HepG2 (cell line): ENCODE data around the gene TRNP1. TPM values are rescaled to one million over a fixed set of nuclear protein-coding genes. Genes with fewer than 3 reads are reported as not detected.
A peak's percentile ranks its signal among the peaks of the same experiment; 100 is the strongest.

Source experiments
- ATF4 ChIP-seq, 2 experiments: fragments of 450-650 bp in 1 of 2; sonication (generic) in 1 of 2; formaldehyde crosslinking; IDR thresholded peaks; 2 replicates each; pipeline versions ENCODE4 v1.5.0 to v1.8.0; 2020 to 2022; ENCODE audit warnings: mild to moderate bottlenecking in 1 of 2, missing genetic modification reagents in 1 of 2
- BCLAF1 ChIP-seq: fragments of 450-650 bp; IDR thresholded peaks from 2 replicates; pipeline ENCODE4 v1.6.1; 2017; ENCODE audit warnings: mild to moderate bottlenecking
- BRD4 ChIP-seq: sonication (generic); formaldehyde crosslinking; IDR thresholded peaks from 2 replicates; pipeline ENCODE4 v1.4.0; 2020; ENCODE audit warnings: missing genetic modification reagents
- CREB1 ChIP-seq, 2 experiments: fragments of 450-650 bp in 1 of 2; IDR thresholded peaks; 2 replicates each; pipeline ENCODE4 v1.6.1; 2016 to 2017; ENCODE audit warnings: control low read depth in 1 of 2, mild to moderate bottlenecking in 1 of 2, missing compliant biosample characterization in 1 of 2, missing genetic modification characterization in 1 of 2
- DPF2 ChIP-seq: sonication (generic); formaldehyde crosslinking; IDR thresholded peaks from 2 replicates; pipeline ENCODE4 v1.4.0; 2020; ENCODE audit warnings: mild to moderate bottlenecking, low read depth, missing genetic modification reagents, borderline replicate concordance
- HOXA5 ChIP-seq: sonication (generic); formaldehyde crosslinking; IDR thresholded peaks from 2 replicates; pipeline ENCODE4 v1.4.0; 2020; ENCODE audit warnings: missing genetic modification reagents
- KAT7 ChIP-seq: IDR thresholded peaks from 2 replicates; pipeline ENCODE4 v1.6.1; 2018; ENCODE audit warnings: borderline replicate concordance, missing compliant biosample characterization
- MEF2D ChIP-seq: sonication (generic); formaldehyde crosslinking; IDR thresholded peaks from 2 replicates; pipeline ENCODE4 v1.5.1; 2020; ENCODE audit warnings: mild to moderate bottlenecking, missing genetic modification reagents
- NFKB2 ChIP-seq: sonication (generic); formaldehyde crosslinking; IDR thresholded peaks from 2 replicates; pipeline ENCODE4 v1.4.0; 2020; ENCODE audit warnings: missing genetic modification reagents, borderline replicate concordance
- POLR2G ChIP-seq: fragments of 200-400 bp; formaldehyde crosslinking; IDR thresholded peaks from 2 replicates; pipeline ENCODE4 v1.6.1; 2018; ENCODE audit warnings: mild to moderate bottlenecking, low read depth, low read length, moderate library complexity
- PTBP1 ChIP-seq: fragments of 200-400 bp; formaldehyde crosslinking; IDR thresholded peaks from 2 replicates; pipeline ENCODE4 v1.6.1; 2018; ENCODE audit warnings: low read length, low read depth; ENCODE audit not compliant: poor library complexity, severe bottlenecking
- RBFOX2 ChIP-seq: fragments of 200-400 bp; formaldehyde crosslinking; IDR thresholded peaks from 2 replicates; pipeline ENCODE4 v1.6.1; 2017; ENCODE audit warnings: low read depth, mild to moderate bottlenecking, low read length
- REXO4 ChIP-seq: sonication (generic); formaldehyde crosslinking; IDR thresholded peaks from 2 replicates; pipeline ENCODE4 v1.8.0; 2022; ENCODE audit warnings: missing genetic modification reagents, mild to moderate bottlenecking, borderline replicate concordance
- ZFP36L2 ChIP-seq: sonication (generic); formaldehyde crosslinking; IDR thresholded peaks from 2 replicates; pipeline ENCODE4 v1.4.0; 2020; ENCODE audit warnings: missing genetic modification reagents
- ZNF543 ChIP-seq: sonication (generic); formaldehyde crosslinking; IDR thresholded peaks from 2 replicates; pipeline ENCODE4 v1.4.0; 2020; ENCODE audit warnings: mild to moderate bottlenecking, missing genetic modification reagents
- ZNF556 ChIP-seq: sonication (generic); formaldehyde crosslinking; IDR thresholded peaks from 2 replicates; pipeline ENCODE4 v1.4.0; 2020; ENCODE audit warnings: mild to moderate bottlenecking, missing genetic modification reagents, borderline replicate concordance
- ZNF678 ChIP-seq: sonication (generic); formaldehyde crosslinking; IDR thresholded peaks from 2 replicates; pipeline ENCODE4 v1.4.0; 2020; ENCODE audit warnings: mild to moderate bottlenecking, missing genetic modification reagents
- ZNF792 ChIP-seq: IDR thresholded peaks from 2 replicates; pipeline ENCODE4 v1.6.1; 2016
- ZXDC ChIP-seq: sonication (generic); formaldehyde crosslinking; IDR thresholded peaks from 2 replicates; pipeline ENCODE4 v1.5.0; 2020; ENCODE audit warnings: mild to moderate bottlenecking, missing genetic modification reagents
- polyA plus RNA-seq, 8 experiments: library from polyadenylated mRNA; depleted of rRNA in 3 of 8; stranded (reverse) in 7 of 8; unstranded in 1 of 8; fragments of >200 nt; fragmentation: Illumina TruSeq in 4 of 8; extraction: Trizol in 4 of 8; gene quantifications; 2 replicates each; pipeline versions ENCODE4 v1.2.1 to v1.2.3, GENCODE V29; 2011 to 2016; ENCODE audit warnings: low read depth in 4 of 8, missing spikeins in 1 of 8, mixed read lengths in 1 of 8; ENCODE audit not compliant: insufficient read depth in 1 of 8
- total RNA-seq, 5 experiments: library from RNA; depleted of rRNA; stranded (reverse); fragments of >200 nt; fragmentation: Illumina TruSeq; extraction: Trizol; gene quantifications; 2 replicates each; pipeline ENCODE4 v1.2.3, GENCODE V29; 2016; ENCODE audit warnings: low read depth in 1 of 5
- TF ChIP-seq, protein P1 (sequence below): sonication (generic); formaldehyde crosslinking; IDR thresholded peaks from 2 replicates; pipeline ENCODE4 v1.5.0; 2020; ENCODE audit warnings: missing genetic modification reagents
- TF ChIP-seq, protein P2 (sequence below): sonication (generic); formaldehyde crosslinking; IDR thresholded peaks from 2 replicates; pipeline ENCODE4 v1.5.0; 2020; ENCODE audit warnings: missing genetic modification reagents, mild to moderate bottlenecking, borderline replicate concordance

The TRNP1 gene
- total and polyA plus RNA-seq, 2 of the 13 experiments (the other 11 are each of a cell fraction or from before 2014, with no cell fraction given) = 42.0 to 158 TPM

- TF ChIP-seq, protein P1, sequence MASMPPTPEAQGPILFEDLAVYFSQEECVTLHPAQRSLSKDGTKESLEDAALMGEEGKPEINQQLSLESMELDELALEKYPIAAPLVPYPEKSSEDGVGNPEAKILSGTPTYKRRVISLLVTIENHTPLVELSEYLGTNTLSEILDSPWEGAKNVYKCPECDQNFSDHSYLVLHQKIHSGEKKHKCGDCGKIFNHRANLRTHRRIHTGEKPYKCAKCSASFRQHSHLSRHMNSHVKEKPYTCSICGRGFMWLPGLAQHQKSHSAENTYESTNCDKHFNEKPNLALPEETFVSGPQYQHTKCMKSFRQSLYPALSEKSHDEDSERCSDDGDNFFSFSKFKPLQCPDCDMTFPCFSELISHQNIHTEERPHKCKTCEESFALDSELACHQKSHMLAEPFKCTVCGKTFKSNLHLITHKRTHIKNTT (CRISPR knock-in tag) = no peak
- no peak for TF ChIP-seq ZXDC (CRISPR knock-in tag)
- no peak for TF ChIP-seq BCLAF1
- peak; percentile 82 for TF ChIP-seq POLR2G
- 0 out of 2 replicates have a peak, but pooled peaks have one; percentile 60 for TF ChIP-seq ZNF678
- TF ChIP-seq PTBP1 = no peak
- no peak for TF ChIP-seq MEF2D (CRISPR knock-in tag)
- no peak for TF ChIP-seq ZFP36L2
- peak; percentile 57; the same call in 1 of the 2 replicates for TF ChIP-seq NFKB2
- TF ChIP-seq CREB1 (IDR thresholded peaks at IDR 0.05) = peak; percentile 45; the same call in 1 of the 2 replicates
- peak; percentile 22; the same call in 1 of the 2 replicates for TF ChIP-seq CREB1 (CRISPR knock-in tag; IDR thresholded peaks at IDR 0.05)
- peak; percentile 59; the same call in 1 of the 2 replicates for TF ChIP-seq KAT7 (CRISPR knock-in tag)
- TF ChIP-seq ZNF543 (CRISPR knock-in tag) = peak; percentile 78; the same call in 1 of the 2 replicates
- TF ChIP-seq ZNF556 (CRISPR knock-in tag) = peak; percentile 43; the same call in 1 of the 2 replicates
- TF ChIP-seq ZNF792 (CRISPR knock-in tag) = peak; percentile 51; the same call in 1 of the 2 replicates
- peak; percentile 36; the same call in 1 of the 2 replicates for TF ChIP-seq HOXA5
- TF ChIP-seq REXO4 = no peak
- TF ChIP-seq, protein P2, sequence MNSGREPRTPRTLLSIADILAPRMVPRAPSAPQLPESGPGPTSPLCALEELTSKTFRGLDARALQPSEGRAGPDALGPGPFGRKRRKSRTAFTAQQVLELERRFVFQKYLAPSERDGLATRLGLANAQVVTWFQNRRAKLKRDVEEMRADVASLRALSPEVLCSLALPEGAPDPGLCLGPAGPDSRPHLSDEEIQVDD (CRISPR knock-in tag) = no peak
- peak; percentile 82 for TF ChIP-seq DPF2 (CRISPR knock-in tag)
- peak in 1 of 2 experiments; percentile 39; a peak in 1 of 4 replicates for TF ChIP-seq ATF4 (CRISPR knock-in tag; IDR thresholded peaks at IDR 0.05)
- TF ChIP-seq BRD4 (CRISPR knock-in tag) = peak; percentile 49
- peak; percentile 25 for TF ChIP-seq RBFOX2
These were observed 2.0 kb upstream of the TRNP1 start (continued) for GRCh38 chr1:26991310-26992116.
